RWPE1 (cell line): ENCODE results near the gene CCDC91.
"Not testable (repeated sequence)": the region's sequence is repeated elsewhere in the genome, so short reads cannot be mapped to it uniquely, and the experiment has no call there.

Experiments used
- CTCF ChIA-PET: fragments of 350-600 bp; sonication (Branson Sonifier 250); formaldehyde crosslinking; extraction: SDS; loops from one replicate; lab custom pipeline; 2021; lab: Yijun Ruan, JAX
- POLR2A ChIA-PET: fragments of 400-600 bp; formaldehyde crosslinking; extraction: SDS; loops from one replicate; lab custom pipeline; 2020; ENCODE audit warnings: antibody characterized with exemption; ENCODE audit not compliant: low non-redundant PET; lab: Yijun Ruan, JAX
- DNase-seq: peaks from one replicate; pipeline ENCODE4 v3.0.0; 2012; ENCODE audit warnings: low spot score
- H3K27ac ChIP-seq: fragments of 450-650 bp; 2 replicates; pipeline ENCODE4 v1.5.1; 2017
- TF ChIP-seq, protein P1 (sequence below): fragments of 450-650 bp; conservative IDR thresholded peaks from 2 replicates; pipeline ENCODE4 v1.5.1; 2017; ENCODE audit warnings: low read depth, mild to moderate bottlenecking

The CCDC91 gene

DNA sequence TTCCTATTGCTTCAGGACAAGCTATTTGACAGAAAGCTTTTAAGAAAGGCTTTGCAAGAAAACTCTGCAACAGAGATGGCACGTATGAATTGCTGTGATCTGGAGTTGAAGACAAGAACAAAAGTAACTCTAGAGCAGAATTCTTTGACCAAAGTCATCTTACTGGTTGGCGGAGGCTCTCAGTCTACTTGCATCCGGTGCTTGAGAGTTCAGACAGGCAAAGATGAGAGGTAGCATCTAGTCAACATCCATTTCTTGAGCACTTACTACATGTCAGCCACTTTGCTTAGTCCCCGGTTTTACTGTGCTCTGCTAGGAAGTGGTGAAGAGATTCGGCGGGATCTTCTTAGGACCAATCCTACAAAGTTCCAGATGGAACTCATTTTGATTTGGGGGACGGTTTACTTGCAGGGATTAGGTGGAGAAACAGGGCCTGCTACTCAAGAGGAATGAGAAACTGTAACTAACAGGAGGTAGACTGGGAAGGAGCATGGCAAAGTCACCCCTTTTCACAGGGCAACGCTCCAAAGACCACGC lies 404 bp upstream of the CCDC91 start:
- no peak for DNase-seq
- TF ChIP-seq, protein P1, sequence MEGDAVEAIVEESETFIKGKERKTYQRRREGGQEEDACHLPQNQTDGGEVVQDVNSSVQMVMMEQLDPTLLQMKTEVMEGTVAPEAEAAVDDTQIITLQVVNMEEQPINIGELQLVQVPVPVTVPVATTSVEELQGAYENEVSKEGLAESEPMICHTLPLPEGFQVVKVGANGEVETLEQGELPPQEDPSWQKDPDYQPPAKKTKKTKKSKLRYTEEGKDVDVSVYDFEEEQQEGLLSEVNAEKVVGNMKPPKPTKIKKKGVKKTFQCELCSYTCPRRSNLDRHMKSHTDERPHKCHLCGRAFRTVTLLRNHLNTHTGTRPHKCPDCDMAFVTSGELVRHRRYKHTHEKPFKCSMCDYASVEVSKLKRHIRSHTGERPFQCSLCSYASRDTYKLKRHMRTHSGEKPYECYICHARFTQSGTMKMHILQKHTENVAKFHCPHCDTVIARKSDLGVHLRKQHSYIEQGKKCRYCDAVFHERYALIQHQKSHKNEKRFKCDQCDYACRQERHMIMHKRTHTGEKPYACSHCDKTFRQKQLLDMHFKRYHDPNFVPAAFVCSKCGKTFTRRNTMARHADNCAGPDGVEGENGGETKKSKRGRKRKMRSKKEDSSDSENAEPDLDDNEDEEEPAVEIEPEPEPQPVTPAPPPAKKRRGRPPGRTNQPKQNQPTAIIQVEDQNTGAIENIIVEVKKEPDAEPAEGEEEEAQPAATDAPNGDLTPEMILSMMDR: no peak
- POLR2A ChIA-PET: no interaction called here
- CTCF ChIA-PET: no interaction called here
- H3K27ac ChIP-seq: peak overlapping the region; percentile 96

DNA sequence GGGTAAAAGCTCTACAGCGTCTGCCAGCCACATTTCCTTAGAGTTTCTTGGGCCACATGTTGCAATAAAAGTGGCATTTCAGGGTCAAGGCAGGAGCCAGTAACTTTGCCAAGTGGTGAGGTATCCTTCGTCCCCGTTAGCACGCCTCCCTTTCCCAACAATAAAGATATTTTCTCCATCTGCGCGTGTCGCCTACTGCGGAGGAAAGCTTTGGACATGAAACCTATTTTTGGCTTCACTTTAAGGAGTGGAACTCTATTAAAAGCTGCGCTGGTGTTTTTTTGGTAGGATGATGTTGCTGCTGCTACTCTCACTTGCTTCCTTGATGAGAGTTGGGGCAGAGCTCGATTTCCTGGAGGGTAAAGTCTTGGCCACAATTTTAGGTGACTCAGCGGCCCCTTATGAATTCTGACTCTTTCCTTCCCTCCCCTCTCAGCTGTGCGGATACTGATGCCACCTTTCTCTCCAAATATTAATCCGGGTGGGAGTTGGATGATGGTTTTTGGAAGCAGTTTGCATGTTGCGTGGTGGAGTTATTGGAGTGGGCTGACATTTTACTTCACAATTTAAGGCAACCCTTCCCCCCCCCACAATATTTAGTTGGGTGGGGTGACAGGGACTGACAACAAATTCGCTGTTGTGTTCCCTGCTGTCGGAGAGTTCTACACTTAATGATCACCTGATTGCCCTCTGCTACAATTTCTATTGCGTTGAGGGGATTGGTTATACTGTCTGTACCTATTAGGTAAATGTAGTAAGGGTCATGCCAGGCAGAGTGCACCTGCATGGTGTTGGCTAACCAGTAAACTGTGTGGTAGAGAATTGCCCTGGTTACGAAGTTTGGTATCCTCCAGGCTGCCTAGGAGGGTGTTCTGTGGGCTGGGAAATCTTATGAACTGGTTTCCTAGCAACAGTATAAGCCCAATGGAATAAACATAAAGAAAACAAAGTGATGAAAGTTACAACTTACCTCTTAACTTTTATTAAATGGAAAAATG lies 1.1 kb downstream of the CCDC91 start:
- H3K27ac ChIP-seq: peak overlapping the region; percentile 96
- peak; percentile 34 for DNase-seq
- POLR2A ChIA-PET: interaction anchor here (1.0 kb wide), 1 partner anchor 221 kb away, joined by 6 read pairs; no protein-coding TSS in a partner anchor
- CTCF ChIA-PET: interaction anchor here (0.7 to 1.2 kb wide), 2 partner anchors 12 to 369 kb away, joined by 3 to 4 read pairs; no protein-coding TSS in a partner anchor
- TF ChIP-seq, protein P1: no peak

DNA sequence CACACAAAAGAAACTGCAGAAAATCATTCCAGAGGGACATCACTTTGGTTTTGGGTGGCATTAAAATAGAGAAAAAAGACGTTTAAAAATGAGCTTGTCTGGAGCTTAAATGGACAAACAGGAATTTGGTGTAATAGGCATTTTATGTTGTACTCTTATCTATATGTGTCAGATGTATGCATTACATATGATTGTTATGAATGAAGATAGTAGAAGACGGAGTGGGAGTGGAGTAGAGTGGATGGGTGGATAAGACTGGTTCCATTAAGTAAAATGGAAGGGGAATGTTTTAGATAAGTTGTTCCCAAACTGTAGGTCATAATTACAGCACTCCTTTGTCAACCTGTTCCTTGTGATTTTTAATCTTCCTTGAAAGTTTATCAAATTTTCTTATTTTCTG lies 1.9 kb downstream of the CCDC91 start:
- no peak for DNase-seq
- ChIA-PET CTCF (interaction anchor here (0.6 to 1.0 kb wide), 2 partner anchors 371 to 458 kb away, joined by 5 read pairs; no protein-coding TSS in a partner anchor), POLR2A (no interaction called here)
- TF ChIP-seq, protein P1: no peak
- no peak overlapping the region for H3K27ac ChIP-seq

DNA sequence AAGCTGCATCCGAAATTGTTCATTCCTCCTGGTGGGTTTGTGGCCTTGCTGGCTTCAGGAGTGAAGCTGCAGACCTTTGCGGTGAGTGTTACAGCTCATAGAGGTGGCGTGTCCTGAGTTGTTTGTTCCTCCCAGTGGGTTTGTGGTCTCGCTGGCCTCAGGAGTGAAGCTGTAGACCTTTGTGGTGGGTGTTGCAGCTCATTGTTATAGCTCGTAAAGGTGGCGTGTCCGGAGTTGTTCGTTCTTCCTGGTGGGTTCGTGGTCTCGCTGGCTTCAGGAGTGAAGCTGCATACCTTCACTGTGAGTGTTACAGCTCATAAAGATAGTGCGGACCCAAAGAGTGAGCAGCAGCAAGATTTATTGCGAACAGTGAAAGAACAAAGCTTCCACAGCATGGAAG lies 4.4 kb downstream of the CCDC91 start:
- CTCF ChIA-PET: interaction anchor here (0.6 kb wide), 2 partner anchors 39 to 192 kb away, joined by 3 read pairs; no protein-coding TSS in a partner anchor
- DNase-seq, H3K27ac ChIP-seq, POLR2A ChIA-PET: not testable (repeated sequence)

DNA sequence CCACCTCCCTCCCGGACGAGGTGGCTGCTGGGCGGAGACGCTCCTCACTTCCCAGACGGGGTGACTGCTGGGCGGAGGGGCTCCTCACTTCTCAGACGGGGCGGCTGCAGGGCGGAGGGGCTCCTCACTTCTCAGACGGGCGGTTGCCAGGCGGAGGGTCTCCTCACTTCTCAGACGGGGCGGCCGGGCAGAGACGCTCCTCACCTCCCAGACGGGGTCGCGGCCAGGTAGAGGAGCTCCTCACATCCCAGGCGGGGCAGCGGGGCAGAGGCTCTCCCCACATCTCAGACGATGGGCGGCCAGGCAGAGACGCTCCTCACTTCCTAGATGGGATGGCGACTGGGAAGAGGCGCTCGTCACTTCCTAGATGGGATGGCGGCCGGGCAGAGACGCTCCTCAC lies 10.9 kb downstream of the CCDC91 start:
- POLR2A ChIA-PET, H3K27ac ChIP-seq, DNase-seq: not testable (repeated sequence)
- CTCF ChIA-PET: interaction anchor here (1.5 kb wide), 1 partner anchor 28 kb away, joined by 6 read pairs; no protein-coding TSS in a partner anchor

DNA sequence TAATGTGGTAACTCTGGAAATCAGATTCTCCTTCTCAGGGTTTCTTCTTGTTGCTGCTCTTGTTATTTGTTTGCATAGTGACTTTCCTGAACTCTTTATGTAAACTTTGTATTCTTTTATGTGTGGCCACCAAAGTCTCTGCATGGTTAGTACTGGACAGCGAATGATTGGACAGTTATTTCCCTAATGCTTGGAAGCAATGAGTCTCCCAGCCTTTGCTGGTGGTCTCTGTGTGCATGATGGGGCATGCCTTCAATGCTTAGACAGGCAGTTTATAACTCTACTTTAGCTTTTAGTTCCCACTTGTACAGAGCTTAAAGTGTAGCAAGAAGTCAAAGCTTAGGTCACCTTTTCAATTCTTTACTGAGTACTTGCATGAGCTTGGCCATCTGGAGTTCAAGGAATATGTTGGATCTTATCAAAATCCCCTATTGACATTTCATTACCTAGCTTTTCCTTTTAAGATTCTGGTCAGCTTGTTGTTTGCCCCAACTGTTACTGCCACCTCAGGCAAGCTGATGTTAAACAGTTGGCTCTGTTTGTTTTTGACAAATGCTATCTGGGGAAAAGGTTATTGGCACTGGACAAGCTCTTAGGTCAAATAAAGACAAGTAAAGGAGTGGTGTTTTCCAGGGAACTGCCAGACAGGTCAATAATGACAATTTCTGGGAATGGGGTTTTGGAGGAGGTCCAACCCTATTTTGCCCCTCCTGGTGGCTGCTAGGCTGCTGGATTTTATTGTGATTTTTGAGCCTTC lies 12.3 kb downstream of the CCDC91 start:
- no peak overlapping the region for H3K27ac ChIP-seq
- POLR2A ChIA-PET: no interaction called here
- TF ChIP-seq, protein P1: no peak
- DNase-seq: no peak
- CTCF ChIA-PET: interaction anchor here (0.7 to 1.5 kb wide), 2 partner anchors 27 to 71 kb away, joined by 3 to 6 read pairs; no protein-coding TSS in a partner anchor

DNA sequence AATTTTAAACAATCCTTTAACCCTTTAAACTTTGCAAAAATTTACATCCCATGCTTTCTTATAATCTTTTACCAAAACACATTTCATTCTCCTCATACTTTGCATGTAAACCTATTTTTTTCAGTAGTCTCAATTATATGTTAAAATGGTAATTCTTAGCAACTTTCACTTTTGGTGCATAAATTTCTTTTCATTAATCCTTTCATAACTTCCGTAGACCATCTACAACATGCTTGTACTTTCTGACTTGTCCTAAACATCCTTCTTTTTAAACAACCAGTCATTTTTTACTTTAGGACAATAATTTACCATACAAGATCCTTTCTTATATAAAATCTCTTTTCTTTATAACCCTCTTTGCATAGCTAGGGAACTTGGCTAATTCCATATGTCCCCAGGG lies 19.5 kb downstream of the CCDC91 start:
- TF ChIP-seq, protein P1: no peak
- DNase-seq: no peak
- ChIA-PET CTCF (no interaction called here), POLR2A (no interaction called here)
- no peak overlapping the region for H3K27ac ChIP-seq
